Measurements from ENCODE around the gene EXOSC5. TPM values are rescaled to one million over a fixed set of nuclear protein-coding genes. Genes with fewer than 3 reads are reported as not detected.

Gene EXOSC5
- total RNA-seq, 4 donors from 2014 or later: 11.4 to 16.0 (median 14.2) TPM

GRCh38 chr19:41407271-41407670, 10.1 kb upstream of the EXOSC5 start:
- no peak for ATAC-seq
- Histone ChIP-seq H3K4me3 (no peak overlapping the region), H3K27me3 (no peaks in the 10 kb centered on the region), H3K27ac (no peak overlapping the region), H3K9me3 (no peaks in the 10 kb centered on the region), H3K36me3 (peaks cover 0 to 46% of the 10 kb centered on the region in 2 donors), H3K4me1 (peaks cover 0 to 83% (median 4%) of the 10 kb centered on the region in 3 donors)
- TF ChIP-seq CTCF (IDR thresholded peaks at IDR 0.05): no peak
- TF ChIP-seq EP300 (IDR thresholded peaks at IDR 0.05): no peak
- no peak for TF ChIP-seq POLR2A (IDR thresholded peaks at IDR 0.05)
- TF ChIP-seq POLR2AphosphoS5 (IDR thresholded peaks at IDR 0.05): no peak
- WGBS, 2 donors (ENCODE audit: low coverage in 1 of 2): 29 to 83% methylated on average over 1 to 2 of the region's 4 CpGs

- peaks cover 0 to 84% (median 4%) of the 10 kb centered on the region in 3 donors for H3K4me1 ChIP-seq
These were observed 8.6 kb upstream of the EXOSC5 start for GRCh38 chr19:41405776-41406175.

GRCh38 chr19:41403181-41403970, 6.2 kb upstream of the EXOSC5 start:
- Histone ChIP-seq H3K36me3 (peaks cover 0 to 40% of the 10 kb centered on the region in 2 donors), H3K9me3 (no peaks in the 10 kb centered on the region), H3K27ac (no peak overlapping the region), H3K4me3 (no peak overlapping the region), H3K4me1 (peaks cover 3 to 82% (median 4%) of the 10 kb centered on the region in 3 donors), H3K27me3 (no peaks in the 10 kb centered on the region)
- 57 to 95% methylated on average over 4 to 7 of the region's 12 CpGs for WGBS, 2 donors (ENCODE audit: low coverage in 1 of 2)
- TF ChIP-seq EP300 (IDR thresholded peaks at IDR 0.05): no peak
- TF ChIP-seq POLR2AphosphoS5 (IDR thresholded peaks at IDR 0.05): no peak
- TF ChIP-seq POLR2A (IDR thresholded peaks at IDR 0.05): no peak
- TF ChIP-seq CTCF (IDR thresholded peaks at IDR 0.05): no peak
- ATAC-seq: no peak

More at GRCh38 chr19:41405776-41406175, 8.6 kb upstream of the EXOSC5 start:
- no peak overlapping the region for H3K27ac ChIP-seq
- no peak for ATAC-seq
- H3K4me3 ChIP-seq: no peak overlapping the region
- peaks cover 0 to 40% of the 10 kb centered on the region in 2 donors for H3K36me3 ChIP-seq
- H3K9me3 ChIP-seq: no peaks in the 10 kb centered on the region
- no peak for TF ChIP-seq CTCF (IDR thresholded peaks at IDR 0.05)
- TF ChIP-seq POLR2A (IDR thresholded peaks at IDR 0.05): no peak
- WGBS, 2 donors (ENCODE audit: low coverage in 1 of 2): 83% methylated on average over 1 of the region's 6 CpGs; no CpG with 5 or more reads in 1 of the 2 donors
- H3K27me3 ChIP-seq: no peaks in the 10 kb centered on the region

- H3K27me3 ChIP-seq: no peaks in the 10 kb centered on the region
- H3K27ac ChIP-seq: no peak overlapping the region
- ATAC-seq: no peak
- peaks cover 0 to 40% of the 10 kb centered on the region in 2 donors for H3K36me3 ChIP-seq
- TF ChIP-seq POLR2AphosphoS5 (IDR thresholded peaks at IDR 0.05) (no peak), EP300 (IDR thresholded peaks at IDR 0.05) (no peak), POLR2A (IDR thresholded peaks at IDR 0.05) (no peak), CTCF (IDR thresholded peaks at IDR 0.05) (no peak)
- 73 to 80% methylated on average over 3 of the region's 3 CpGs for WGBS, 2 donors (ENCODE audit: low coverage in 1 of 2)
- no peak overlapping the region for H3K4me3 ChIP-seq
- H3K9me3 ChIP-seq: no peaks in the 10 kb centered on the region
- peaks cover 4 to 83% (median 5%) of the 10 kb centered on the region in 3 donors for H3K4me1 ChIP-seq
These were observed 4.9 kb upstream of the EXOSC5 start for GRCh38 chr19:41402010-41402409.

GRCh38 chr19:41401483-41401882, 4.3 kb upstream of the EXOSC5 start:
- H3K4me3 ChIP-seq: no peak overlapping the region
- H3K9me3 ChIP-seq: no peaks in the 10 kb centered on the region
- peak overlapping the region in 1 of 4 donors; percentile 23 for H3K27ac ChIP-seq
- no peak for ATAC-seq
- no peaks in the 10 kb centered on the region for H3K27me3 ChIP-seq
- peaks cover 4 to 83% (median 10%) of the 10 kb centered on the region in 3 donors for H3K4me1 ChIP-seq
- TF ChIP-seq CTCF (IDR thresholded peaks at IDR 0.05): no peak
- no peak for TF ChIP-seq EP300 (IDR thresholded peaks at IDR 0.05)
- no peak for TF ChIP-seq POLR2AphosphoS5 (IDR thresholded peaks at IDR 0.05)
- no peak for TF ChIP-seq POLR2A (IDR thresholded peaks at IDR 0.05)
- H3K36me3 ChIP-seq: peaks cover 0 to 40% of the 10 kb centered on the region in 2 donors
- WGBS, 2 donors (ENCODE audit: low coverage in 1 of 2): 42 to 63% methylated on average over 2 of the region's 4 CpGs
